T47D (cell line): Measurements from ENCODE around the gene MGAT5.

ENCODE experiments used
- DNase-seq, 2 experiments: peaks; one replicate each; pipeline versions ENCODE4 v3.0.0 to v3.0.0-alpha.2; 2011 to 2012; ENCODE audit warnings: low read depth in 1 of 2, low spot score in 1 of 2
- JUND ChIP-seq: IDR thresholded peaks from 2 replicates; pipeline ENCODE4 v1.6.1; 2012; ENCODE audit warnings: low read depth
- in situ Hi-C: cut with HindIII; loops from 2 replicates; pipeline ENCODE4 v1.10.0; 2016; ENCODE audit warnings: low sequenced_read_pairs, low pct_unique_long_range_greater_than_20kb

MGAT5 gene

DNA sequence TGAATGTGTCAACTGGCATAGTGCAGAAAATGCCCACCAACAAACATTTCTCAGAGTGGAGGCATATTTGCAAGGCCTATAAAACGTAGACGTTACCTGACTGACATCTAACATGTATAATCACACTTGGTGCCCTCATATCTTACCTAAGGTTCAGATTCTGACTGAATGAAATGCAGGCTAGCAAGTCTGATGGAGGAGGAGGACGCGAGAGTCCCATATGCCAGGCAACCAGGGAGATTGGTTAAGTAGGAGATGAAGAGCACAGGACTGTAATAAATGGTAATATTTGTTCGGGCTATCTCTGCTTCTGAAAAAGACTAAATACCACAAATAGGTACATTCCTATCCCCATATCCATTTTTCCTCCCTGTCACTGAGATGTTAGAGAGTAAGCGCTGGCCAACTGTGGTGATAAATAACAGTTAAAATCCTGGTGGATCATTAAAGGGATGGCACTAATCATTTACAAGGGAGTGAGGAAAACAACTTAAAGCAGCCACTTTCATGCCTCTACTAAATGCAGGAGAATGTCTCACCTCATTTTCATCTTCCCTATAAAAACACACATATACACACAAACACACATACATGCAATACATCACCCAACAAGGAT is 247.7 kb downstream of the MGAT5 start:
- DNase-seq: no peak
- in situ Hi-C loops: no loop called here
- no peak for TF ChIP-seq JUND

DNA sequence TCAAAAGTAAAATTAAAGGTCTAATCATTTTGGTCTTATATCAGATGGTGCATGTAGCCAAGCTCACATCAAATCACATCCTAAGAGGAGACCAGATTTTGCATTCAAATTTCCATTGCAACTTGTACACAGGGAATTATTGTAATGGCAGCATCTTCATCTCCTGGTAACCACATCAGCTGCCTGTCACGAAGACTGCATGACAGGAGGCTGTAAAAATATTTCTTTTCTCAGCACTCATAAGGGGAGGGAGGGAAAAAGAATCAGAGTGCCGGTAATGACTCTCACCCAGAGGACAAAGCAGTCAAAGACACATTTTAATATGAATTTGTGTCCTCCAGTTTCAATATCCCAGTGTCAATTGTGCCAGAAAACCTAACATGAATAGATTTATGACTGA is 248.2 kb downstream of the MGAT5 start:
- TF ChIP-seq JUND: no peak
- in situ Hi-C loops: no loop called here
- DNase-seq: no peak
